A549 (cell line): ENCODE results near the gene SMARCD1.

Experiments
- EHMT2 ChIP-seq: fragments of 200-600 bp; sonication (generic); IDR thresholded peaks from 2 replicates; pipeline ENCODE4 v1.6.1; 2016; ENCODE audit warnings: antibody characterized with exemption, low read depth, mild to moderate bottlenecking, moderate library complexity
- EP300 ChIP-seq, 2 experiments: fragments of >200 bp; sonication (Bioruptor Twin); formaldehyde crosslinking; IDR thresholded peaks; 2 replicates in 1 of 2; 3 replicates in 1 of 2; pipeline ENCODE4 v1.6.1; 2016 to 2017
- HDAC2 ChIP-seq: fragments of 200-600 bp; sonication (generic); IDR thresholded peaks from 2 replicates; pipeline ENCODE4 v1.6.1; 2016
- KDM1A ChIP-seq: fragments of 200-600 bp; sonication (generic); IDR thresholded peaks from 2 replicates; pipeline ENCODE4 v1.6.1; 2016; ENCODE audit warnings: low read depth, mild to moderate bottlenecking
- MAFK ChIP-seq: fragments of 450-650 bp; IDR thresholded peaks from 2 replicates; pipeline ENCODE4 v1.6.1; 2014; ENCODE audit not compliant: partially characterized antibody
- POLR2A ChIP-seq: IDR thresholded peaks from 2 replicates; pipeline ENCODE4 v1.6.1; 2012; ENCODE audit warnings: mild to moderate bottlenecking, low read length
- RAD21 ChIP-seq, 2 experiments: fragments of >200 bp in 1 of 2; sonication (Bioruptor Twin) in 1 of 2; formaldehyde crosslinking in 1 of 2; IDR thresholded peaks in 1 of 2; conservative IDR thresholded peaks in 1 of 2; 2 replicates in 1 of 2; 3 replicates in 1 of 2; pipeline ENCODE4 v1.6.1; 2012 to 2018; ENCODE audit warnings: inconsistent platforms in 1 of 2
- RFX5 ChIP-seq: fragments of 450-650 bp; IDR thresholded peaks from 2 replicates; pipeline ENCODE4 v1.7.1; 2014; ENCODE audit warnings: antibody characterized with exemption, mild to moderate bottlenecking, moderate library complexity
- RNF2 ChIP-seq: fragments of 200-600 bp; sonication (generic); IDR thresholded peaks from 2 replicates; pipeline ENCODE4 v1.6.1; 2016; ENCODE audit warnings: low read depth, mild to moderate bottlenecking, antibody characterized with exemption, moderate library complexity, borderline replicate concordance
- SREBF2 ChIP-seq: fragments of 450-650 bp; IDR thresholded peaks from 2 replicates; pipeline ENCODE4 v1.6.1; 2014; ENCODE audit warnings: mild to moderate bottlenecking, moderate library complexity
- TF ChIP-seq, protein P1 (sequence below): fragments of >200 bp; sonication (Bioruptor Twin); formaldehyde crosslinking; IDR thresholded peaks from 3 replicates; pipeline ENCODE4 v1.5.1; 2016
- TF ChIP-seq, protein P2 (sequence below): IDR thresholded peaks from 2 replicates; pipeline ENCODE4 v1.6.1; 2012
- TF ChIP-seq, protein P3 (sequence below): fragments of 150-350 bp; IDR thresholded peaks from 2 replicates; pipeline ENCODE4 v1.6.1; 2014; ENCODE audit warnings: low read depth, mild to moderate bottlenecking, low read length

DNA sequence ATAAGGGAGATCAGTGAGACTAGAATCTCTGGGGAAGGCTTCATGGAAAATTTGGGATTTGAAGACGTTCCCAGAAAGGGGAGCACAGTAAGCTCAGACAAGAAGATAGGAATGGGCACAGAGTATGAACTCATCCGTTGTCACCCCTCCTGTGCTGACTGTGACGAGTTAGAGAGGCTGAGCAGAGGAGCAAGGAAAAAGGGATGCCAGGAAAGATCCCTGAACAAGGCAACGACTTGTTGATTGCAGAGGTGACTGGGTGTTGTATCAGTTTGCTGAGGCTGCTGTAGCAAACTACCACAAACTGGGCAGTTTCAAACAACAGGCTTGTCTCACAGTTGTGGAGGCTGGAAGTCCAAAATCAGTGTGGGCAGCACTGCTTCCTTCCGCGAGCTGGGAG lies 12.8 kb downstream of the SMARCD1 start:
- no peak for TF ChIP-seq EP300 (IDR thresholded peaks at IDR 0.05)
- TF ChIP-seq POLR2A: no peak
- TF ChIP-seq, protein P1, sequence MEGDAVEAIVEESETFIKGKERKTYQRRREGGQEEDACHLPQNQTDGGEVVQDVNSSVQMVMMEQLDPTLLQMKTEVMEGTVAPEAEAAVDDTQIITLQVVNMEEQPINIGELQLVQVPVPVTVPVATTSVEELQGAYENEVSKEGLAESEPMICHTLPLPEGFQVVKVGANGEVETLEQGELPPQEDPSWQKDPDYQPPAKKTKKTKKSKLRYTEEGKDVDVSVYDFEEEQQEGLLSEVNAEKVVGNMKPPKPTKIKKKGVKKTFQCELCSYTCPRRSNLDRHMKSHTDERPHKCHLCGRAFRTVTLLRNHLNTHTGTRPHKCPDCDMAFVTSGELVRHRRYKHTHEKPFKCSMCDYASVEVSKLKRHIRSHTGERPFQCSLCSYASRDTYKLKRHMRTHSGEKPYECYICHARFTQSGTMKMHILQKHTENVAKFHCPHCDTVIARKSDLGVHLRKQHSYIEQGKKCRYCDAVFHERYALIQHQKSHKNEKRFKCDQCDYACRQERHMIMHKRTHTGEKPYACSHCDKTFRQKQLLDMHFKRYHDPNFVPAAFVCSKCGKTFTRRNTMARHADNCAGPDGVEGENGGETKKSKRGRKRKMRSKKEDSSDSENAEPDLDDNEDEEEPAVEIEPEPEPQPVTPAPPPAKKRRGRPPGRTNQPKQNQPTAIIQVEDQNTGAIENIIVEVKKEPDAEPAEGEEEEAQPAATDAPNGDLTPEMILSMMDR: no peak
- no peak for TF ChIP-seq RAD21 (conservative IDR thresholded peaks at IDR 0.05 in 1 of 2, IDR thresholded peaks at IDR 0.05 in 1 of 2)
- no peak for TF ChIP-seq HDAC2
- TF ChIP-seq RFX5: no peak
- no peak for TF ChIP-seq EHMT2
- TF ChIP-seq KDM1A: no peak
- TF ChIP-seq MAFK: no peak
- TF ChIP-seq, protein P2, sequence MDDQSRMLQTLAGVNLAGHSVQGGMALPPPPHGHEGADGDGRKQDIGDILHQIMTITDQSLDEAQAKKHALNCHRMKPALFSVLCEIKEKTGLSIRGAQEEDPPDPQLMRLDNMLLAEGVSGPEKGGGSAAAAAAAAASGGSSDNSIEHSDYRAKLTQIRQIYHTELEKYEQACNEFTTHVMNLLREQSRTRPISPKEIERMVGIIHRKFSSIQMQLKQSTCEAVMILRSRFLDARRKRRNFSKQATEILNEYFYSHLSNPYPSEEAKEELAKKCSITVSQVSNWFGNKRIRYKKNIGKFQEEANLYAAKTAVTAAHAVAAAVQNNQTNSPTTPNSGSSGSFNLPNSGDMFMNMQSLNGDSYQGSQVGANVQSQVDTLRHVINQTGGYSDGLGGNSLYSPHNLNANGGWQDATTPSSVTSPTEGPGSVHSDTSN: no peak
- TF ChIP-seq, protein P3, sequence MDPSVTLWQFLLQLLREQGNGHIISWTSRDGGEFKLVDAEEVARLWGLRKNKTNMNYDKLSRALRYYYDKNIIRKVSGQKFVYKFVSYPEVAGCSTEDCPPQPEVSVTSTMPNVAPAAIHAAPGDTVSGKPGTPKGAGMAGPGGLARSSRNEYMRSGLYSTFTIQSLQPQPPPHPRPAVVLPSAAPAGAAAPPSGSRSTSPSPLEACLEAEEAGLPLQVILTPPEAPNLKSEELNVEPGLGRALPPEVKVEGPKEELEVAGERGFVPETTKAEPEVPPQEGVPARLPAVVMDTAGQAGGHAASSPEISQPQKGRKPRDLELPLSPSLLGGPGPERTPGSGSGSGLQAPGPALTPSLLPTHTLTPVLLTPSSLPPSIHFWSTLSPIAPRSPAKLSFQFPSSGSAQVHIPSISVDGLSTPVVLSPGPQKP: no peak
- TF ChIP-seq RNF2: no peak
- TF ChIP-seq SREBF2: no peak
